Measurements from ENCODE around the gene ALDH8A1. TPM values are rescaled to one million over a fixed set of nuclear protein-coding genes. Genes with fewer than 3 reads are reported as not detected.

ALDH8A1 gene
- total RNA-seq, 6 experiments from 2014 or later = not detected

DNA sequence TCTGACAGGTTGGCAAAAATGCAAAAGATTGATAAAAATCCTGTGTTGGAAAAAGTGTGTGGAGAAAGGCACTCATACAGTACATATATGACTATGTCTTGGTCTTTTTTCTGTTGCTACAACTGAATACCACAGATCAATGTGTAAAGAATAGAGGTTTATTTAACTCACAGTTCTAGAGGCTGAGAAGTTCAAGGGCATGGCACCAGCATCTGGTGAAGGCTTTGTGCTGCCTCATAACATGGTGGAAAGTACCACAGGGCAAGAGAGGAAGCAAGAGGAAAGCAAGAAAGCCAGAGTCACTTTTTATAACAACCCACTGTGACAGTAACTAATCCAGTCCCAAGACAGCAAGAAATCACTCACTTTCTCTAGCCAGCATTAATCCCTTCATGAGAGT is 57.5 kb downstream of the ALDH8A1 start:
- peaks cover 8% of the 10 kb centered on the region for H3K4me1 Mint-ChIP-seq (ENCODE audit: low read depth)
- peaks cover 7% of the 10 kb centered on the region for H3K27me3 Mint-ChIP-seq (ENCODE audit: insufficient read depth)
- no peak overlapping the region for H3K27ac Mint-ChIP-seq
- no peak for DNase-seq
- peaks cover 7% of the 10 kb centered on the region for H3K36me3 Mint-ChIP-seq (ENCODE audit: low read depth)
- peaks cover 11% of the 10 kb centered on the region for H3K9me3 Mint-ChIP-seq
- TF ChIP-seq, protein P1, sequence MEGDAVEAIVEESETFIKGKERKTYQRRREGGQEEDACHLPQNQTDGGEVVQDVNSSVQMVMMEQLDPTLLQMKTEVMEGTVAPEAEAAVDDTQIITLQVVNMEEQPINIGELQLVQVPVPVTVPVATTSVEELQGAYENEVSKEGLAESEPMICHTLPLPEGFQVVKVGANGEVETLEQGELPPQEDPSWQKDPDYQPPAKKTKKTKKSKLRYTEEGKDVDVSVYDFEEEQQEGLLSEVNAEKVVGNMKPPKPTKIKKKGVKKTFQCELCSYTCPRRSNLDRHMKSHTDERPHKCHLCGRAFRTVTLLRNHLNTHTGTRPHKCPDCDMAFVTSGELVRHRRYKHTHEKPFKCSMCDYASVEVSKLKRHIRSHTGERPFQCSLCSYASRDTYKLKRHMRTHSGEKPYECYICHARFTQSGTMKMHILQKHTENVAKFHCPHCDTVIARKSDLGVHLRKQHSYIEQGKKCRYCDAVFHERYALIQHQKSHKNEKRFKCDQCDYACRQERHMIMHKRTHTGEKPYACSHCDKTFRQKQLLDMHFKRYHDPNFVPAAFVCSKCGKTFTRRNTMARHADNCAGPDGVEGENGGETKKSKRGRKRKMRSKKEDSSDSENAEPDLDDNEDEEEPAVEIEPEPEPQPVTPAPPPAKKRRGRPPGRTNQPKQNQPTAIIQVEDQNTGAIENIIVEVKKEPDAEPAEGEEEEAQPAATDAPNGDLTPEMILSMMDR (IDR thresholded peaks at IDR 0.05) = no peak
- H3K4me3 Mint-ChIP-seq = no peak overlapping the region

DNA sequence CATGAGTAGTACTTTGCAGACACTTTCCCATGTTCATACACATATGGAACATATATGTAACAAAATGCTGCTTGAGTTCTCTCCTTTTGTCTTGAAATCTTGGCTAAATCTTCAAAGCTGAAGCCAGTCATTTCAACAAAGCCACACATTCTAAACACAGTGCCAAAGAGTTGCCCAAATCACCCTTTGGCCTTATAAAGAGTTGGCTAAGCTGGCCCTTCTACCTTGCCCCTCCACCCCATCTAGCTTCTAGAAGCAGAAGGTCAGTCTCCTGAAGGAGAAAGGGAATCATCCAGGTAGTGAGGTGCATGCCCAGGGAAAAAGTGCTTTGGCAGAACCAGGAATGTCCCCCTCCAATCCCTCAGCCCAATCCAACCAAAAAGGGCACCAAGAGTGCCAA is 58.3 kb downstream of the ALDH8A1 start:
- Mint-ChIP-seq H3K36me3 (ENCODE audit: low read depth) (peaks cover 7% of the 10 kb centered on the region), H3K9me3 (peaks cover 11% of the 10 kb centered on the region), H3K27me3 (ENCODE audit: insufficient read depth) (peaks cover 7% of the 10 kb centered on the region), H3K4me1 (ENCODE audit: low read depth) (peaks cover 8% of the 10 kb centered on the region), H3K4me3 (no peak overlapping the region), H3K27ac (no peak overlapping the region)
- TF ChIP-seq, protein P1 (IDR thresholded peaks at IDR 0.05) = no peak
- DNase-seq = no peak

DNA sequence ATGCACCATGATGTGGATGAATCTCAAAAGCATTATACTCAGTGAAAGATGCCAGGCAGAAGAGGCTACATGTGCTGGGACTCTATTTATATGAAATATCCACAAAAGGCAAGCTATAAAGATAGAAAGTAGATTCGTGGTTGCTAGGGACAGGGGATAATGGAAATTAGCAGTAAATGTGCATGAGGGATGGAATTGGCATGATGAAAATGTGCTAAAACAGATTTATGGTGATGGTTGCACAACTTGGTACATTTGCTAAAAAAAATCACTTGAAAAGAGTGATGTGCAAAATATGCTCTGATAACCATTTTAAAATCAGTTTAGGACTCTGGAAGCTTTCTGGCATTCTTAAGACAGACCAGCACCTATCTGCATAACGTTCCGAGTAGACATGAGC is 61.6 kb downstream of the ALDH8A1 start:
- Mint-ChIP-seq H3K27ac (no peak overlapping the region), H3K4me1 (ENCODE audit: low read depth) (peaks cover 8% of the 10 kb centered on the region), H3K9me3 (peaks cover 11% of the 10 kb centered on the region), H3K36me3 (ENCODE audit: low read depth) (peaks cover 7% of the 10 kb centered on the region), H3K4me3 (no peak overlapping the region), H3K27me3 (ENCODE audit: insufficient read depth) (peaks cover 4% of the 10 kb centered on the region)
- TF ChIP-seq, protein P1 (IDR thresholded peaks at IDR 0.05) = no peak
- no peak for DNase-seq

DNA sequence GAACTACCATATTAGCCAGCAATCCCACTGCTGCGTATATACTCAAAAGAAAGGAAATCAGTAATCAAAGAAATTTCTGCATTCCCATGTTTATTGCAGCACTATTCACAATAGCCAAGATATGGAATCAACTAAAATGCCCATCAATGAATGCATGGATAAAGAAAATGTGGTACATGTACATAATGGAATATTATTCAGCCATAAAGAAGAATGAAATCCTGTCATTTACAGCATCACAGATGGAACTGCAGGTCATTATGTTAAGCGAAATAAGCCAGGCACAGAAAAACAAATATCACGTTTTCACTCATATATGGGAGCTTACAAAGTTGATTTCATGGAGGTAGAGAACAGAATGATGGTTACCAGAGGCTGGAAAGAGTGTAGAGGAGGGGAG is 65.1 kb downstream of the ALDH8A1 start:
- Mint-ChIP-seq H3K27ac (no peak overlapping the region), H3K4me1 (ENCODE audit: low read depth) (peaks cover 42% of the 10 kb centered on the region), H3K27me3 (ENCODE audit: insufficient read depth) (peaks cover under 1% of the 10 kb centered on the region; the same call in 1 of the 2 replicates), H3K4me3 (no peak overlapping the region), H3K9me3 (no peaks in the 10 kb centered on the region), H3K36me3 (ENCODE audit: low read depth) (no peaks in the 10 kb centered on the region)
- DNase-seq = no peak
- TF ChIP-seq, protein P1 (IDR thresholded peaks at IDR 0.05) = no peak

DNA sequence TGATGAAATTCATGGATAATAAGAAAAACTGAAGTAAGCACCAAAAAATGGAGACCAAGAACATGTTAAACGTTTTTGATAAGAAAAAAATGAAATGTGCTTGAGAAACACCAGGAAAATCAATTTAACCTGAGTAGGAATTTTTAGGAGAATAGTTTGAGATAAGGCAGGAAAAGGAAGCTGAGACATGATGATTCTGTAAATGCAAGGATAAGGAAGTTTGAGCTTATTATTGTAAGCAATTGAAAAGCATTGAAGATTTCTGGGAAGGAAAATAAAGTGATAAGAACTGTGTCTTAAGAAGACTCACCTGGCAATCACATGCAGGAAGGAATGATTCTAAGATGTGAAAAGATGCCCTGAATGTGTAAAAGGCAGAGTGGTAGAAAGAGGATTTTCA is 66.6 kb downstream of the ALDH8A1 start:
- peaks cover 49% of the 10 kb centered on the region for H3K4me1 Mint-ChIP-seq (ENCODE audit: low read depth)
- no peaks in the 10 kb centered on the region for H3K9me3 Mint-ChIP-seq
- DNase-seq = no peak
- TF ChIP-seq, protein P1 (IDR thresholded peaks at IDR 0.05) = no peak
- no peaks in the 10 kb centered on the region for H3K36me3 Mint-ChIP-seq (ENCODE audit: low read depth)
- no peaks in the 10 kb centered on the region for H3K27me3 Mint-ChIP-seq (ENCODE audit: insufficient read depth)
- H3K27ac Mint-ChIP-seq = no peak overlapping the region
- H3K4me3 Mint-ChIP-seq = no peak overlapping the region

Measured in HFFc6 (cell line).